Cortex of kidney (tissue), 1 donor: Measurements from ENCODE around the gene ELFN2.

Source experiments
- DNase-seq: peaks from one replicate; lab custom pipeline; 2025; lab: John Stamatoyannopoulos, UW

ELFN2 gene

DNA sequence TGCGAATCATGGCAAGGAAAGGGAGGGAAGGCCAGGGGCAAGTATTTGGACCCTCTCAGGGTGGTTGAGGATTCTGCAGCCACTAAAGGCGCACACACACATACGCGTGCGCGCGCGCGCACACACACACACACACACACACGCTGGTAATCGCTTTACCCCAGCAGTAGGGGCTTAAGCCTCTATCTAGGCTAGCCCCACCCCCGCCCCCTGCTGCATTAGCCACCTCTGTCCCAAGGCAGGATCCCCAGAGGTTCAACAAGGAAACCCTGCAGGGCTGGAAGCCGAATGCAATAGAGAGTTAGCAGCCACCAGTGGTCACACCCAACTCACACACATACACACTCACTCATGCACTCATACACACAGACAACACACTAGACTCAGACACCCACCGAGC is 28.6 kb upstream of the ELFN2 start:
- no peak for DNase-seq

DNA sequence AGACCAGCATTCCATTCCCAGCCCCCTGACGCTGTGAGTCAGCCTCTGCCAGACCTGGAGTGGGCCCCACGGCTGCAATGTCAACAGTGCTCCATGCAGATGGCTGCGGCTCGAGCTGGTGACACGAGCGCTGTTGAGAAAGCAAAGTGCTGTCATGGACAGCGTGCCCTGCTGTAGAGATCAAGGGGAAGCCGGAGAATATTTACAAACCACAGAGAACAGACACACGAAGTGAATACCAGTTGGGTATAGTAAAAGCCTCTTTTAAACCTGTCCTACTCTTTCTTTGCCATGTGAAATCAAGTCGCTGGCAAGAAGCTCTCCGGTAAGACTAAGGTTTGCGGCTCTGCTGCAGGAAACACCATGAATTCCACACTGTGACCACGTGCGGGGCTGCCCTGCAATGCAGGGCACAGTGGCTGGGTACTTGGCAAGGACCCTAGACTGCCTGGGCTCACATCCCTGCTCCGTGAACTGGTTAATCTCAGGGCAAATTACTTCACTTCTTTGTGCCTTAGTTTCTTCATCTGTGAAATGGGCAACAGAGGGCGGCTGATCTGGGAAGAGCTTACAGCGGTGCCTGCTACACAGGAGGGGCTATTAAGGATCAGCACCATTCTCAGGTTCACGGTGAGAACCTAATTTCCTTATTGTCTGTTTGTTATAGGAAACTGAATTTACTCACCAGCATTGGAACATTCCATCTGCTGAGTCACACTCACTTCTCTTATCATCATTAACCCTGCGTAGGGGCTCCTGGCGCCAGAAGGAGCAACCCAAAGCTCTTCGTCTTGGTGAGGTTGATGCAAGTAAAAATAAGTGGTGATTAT is 27.8 kb upstream of the ELFN2 start:
- no peak for DNase-seq

GRCh38 chr22:37453696-37454095 is 26.4 kb upstream of the ELFN2 start:
- no peak for DNase-seq

GRCh38 chr22:37451218-37451617 is 23.9 kb upstream of the ELFN2 start:
- DNase-seq: no peak

- no peak for DNase-seq
Measured at GRCh38 chr22:37449331-37450001, 22.2 kb upstream of the ELFN2 start.

DNA sequence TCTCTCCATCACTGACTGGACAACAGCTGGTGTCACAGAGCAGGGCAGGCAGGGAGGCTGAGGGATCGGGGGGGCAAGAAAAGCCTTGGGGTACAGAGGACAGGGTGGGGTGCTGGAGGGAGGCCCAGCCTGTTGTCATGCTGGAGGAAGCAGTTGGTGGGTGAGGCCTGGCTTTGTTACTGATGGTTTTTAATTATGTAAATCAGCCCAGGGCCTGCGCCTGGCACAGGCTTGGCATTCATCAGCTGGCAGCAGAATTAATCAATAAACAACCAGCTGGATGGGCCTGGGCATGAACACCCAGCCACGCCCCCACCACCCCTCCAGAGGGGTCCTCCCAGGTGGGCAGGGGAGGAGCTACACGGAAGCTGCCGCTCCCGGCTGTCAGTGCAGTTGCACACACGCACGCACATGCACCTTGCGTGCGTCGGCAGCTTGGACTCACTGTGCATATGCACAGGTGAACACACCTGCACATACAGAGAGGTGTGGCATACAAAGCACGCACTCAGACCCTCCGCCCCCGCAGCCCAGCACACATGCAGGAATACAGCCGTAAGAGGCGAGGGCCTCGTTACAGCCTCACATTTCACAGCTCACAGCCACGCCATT is 21.3 kb upstream of the ELFN2 start:
- no peak for DNase-seq

- DNase-seq: no peak
Measured at GRCh38 chr22:37445501-37445900, 18.2 kb upstream of the ELFN2 start.

- DNase-seq: no peak
Measured at GRCh38 chr22:37443977-37444376, 16.7 kb upstream of the ELFN2 start.

GRCh38 chr22:37443086-37443485 is 15.8 kb upstream of the ELFN2 start:
- no peak for DNase-seq

DNA sequence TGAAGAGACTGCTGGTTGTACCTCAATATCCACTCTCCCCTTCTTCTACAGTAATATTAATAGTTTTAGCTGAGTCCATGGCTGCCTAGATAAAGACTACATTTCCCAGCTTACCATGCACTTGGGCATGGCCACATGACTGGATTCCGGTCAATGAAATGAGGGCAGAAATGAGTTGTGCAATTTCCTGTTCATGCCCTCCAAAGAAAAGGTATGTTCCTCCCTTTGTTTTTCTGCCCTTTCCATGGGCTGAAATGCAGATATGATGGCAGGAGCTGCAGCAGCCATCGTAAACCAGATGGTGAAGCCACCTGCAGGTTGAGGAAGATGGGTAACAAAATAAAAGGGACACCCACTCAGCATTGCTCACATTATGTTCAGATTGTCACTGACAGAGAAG is 15.3 kb upstream of the ELFN2 start:
- DNase-seq: no peak

GRCh38 chr22:37442135-37442534 is 14.9 kb upstream of the ELFN2 start:
- DNase-seq: no peak

- DNase-seq: no peak
Measured at GRCh38 chr22:37440875-37441274, 13.6 kb upstream of the ELFN2 start.

GRCh38 chr22:37439347-37439746 is 12.1 kb upstream of the ELFN2 start:
- DNase-seq: no peak

- DNase-seq: no peak
Measured at GRCh38 chr22:37435970-37436603, 8.8 kb upstream of the ELFN2 start.

DNA sequence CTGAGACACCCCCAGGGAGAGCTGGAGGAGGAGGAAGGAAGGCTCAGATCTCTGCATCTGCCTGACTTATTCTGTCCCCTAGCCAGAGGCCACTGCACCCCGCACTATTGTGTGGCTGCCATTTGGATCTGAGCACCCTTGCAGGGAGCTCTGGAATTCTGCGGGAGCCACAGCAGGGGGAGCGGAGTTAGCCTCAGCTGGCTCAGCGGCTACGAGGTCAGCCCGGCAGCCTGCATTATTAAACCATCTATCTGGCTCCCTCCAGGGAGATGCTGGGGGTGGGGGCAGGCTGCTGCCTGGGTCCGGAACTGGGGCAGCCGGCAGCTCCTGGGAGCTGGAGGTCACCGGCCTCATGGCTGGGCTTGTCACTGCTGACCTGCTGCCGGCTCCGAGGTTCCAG is 6.5 kb upstream of the ELFN2 start:
- DNase-seq: no peak

- DNase-seq: no peak
Measured at GRCh38 chr22:37432708-37433054, 5.4 kb upstream of the ELFN2 start.

DNA sequence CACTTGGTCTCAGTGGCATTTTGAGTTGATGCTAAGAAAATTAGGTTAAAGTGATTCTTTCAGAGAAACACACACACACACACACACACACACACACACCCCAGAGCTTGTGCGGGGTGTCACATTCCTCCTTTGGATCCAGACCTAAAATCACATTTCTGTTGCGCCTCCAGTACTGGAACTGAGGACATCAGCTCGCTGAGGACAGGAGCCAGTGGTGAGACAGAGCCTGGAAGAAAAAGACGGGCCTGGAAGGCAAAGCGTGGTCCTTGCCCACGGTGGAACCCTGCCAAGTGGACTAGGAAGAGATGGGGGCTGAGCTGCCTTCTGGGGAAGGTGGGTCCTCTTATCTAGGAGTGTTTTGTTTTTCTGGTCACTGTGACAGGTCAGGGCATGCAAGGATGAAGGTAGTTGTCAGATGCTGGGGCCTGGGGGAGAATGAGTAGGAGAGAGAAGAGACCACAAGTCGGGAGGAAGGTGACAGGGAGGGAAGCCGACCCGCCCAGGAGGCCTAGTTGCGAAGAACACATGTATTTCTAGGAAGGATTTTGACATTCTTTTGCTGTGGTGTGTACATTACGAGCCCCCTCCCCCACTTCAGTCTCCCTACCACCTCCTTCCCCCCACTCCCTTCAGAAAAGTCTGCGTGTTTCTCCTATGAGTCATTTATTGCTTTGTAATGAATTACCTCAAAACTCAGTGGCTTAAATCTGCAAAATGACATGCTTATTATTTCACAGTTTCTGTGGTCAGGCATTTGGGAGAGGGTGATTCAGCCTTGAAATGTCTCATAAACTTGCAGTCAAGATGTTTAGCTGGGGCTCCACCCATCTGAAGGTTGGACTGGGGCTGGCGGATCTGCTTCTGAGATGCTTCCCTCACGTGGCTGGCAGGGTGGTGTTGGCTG is 4.8 kb upstream of the ELFN2 start:
- no peak for DNase-seq

- DNase-seq: no peak
Measured at GRCh38 chr22:37431366-37431765, 4.1 kb upstream of the ELFN2 start.

GRCh38 chr22:37430941-37431340 is 3.7 kb upstream of the ELFN2 start:
- no peak for DNase-seq

DNA sequence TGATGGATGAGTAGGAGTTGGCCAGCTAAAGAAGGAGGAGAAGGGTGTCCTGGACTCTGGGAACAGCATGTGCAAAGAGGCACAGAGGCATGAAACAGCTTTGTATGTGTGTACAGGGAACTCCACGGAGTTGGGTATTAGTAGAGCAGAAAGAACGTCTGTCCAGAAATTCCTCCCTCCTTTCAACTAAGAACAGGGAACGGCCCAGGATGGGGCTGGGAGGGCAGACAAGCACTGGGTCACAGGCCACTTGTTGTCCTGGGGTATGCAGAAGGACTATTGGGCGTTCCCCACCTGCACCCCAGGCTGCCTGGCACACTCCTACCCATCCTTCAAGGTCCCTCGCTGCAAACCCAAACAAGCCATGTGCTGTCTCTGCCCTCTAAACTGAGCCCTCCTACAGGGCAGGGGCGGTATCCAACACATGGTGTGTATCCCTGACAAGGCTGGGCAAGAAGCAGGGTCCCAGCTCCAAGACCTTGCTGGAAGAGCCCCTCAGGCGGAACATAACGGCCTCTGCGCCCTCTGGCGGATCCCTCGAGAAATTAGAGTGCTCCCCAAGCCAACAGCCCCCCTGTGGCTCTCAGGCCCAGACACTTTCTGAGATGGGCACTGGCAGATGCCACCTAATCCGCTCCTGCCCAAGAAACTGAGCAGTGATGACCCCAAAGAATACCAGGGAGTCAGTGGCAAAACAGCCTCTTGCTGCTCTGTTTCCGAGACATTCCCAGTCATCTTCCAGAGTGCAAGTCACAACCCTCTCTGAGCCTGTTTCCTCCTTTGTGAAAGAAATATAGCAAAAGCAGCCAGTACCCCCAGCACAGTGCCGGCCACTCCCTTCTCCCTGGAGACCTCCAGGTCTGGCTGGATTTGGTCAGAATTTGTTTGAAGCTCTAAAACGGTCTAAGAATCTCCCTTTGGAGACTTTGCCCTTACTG is 1.6 kb upstream of the ELFN2 start:
- DNase-seq: no peak
